Lower lobe of right lung (tissue), 2 donors: ENCODE data around the gene OR14C36. TPM values are rescaled to one million over a fixed set of nuclear protein-coding genes. Genes with fewer than 3 reads are reported as not detected.

Experiments
- ATAC-seq, 2 donors: fragments of 200-7000 bp; cut with Tn5 transposase; one replicate each; pipeline ENCODE4 v1.9.1; 2020 to 2022; ENCODE audit warnings: mild to moderate bottlenecking in 2 of 2, moderate library complexity in 2 of 2
- DNase-seq: peaks from one replicate; pipeline ENCODE4 v3.0.0-alpha.2; 2020
- H3K27ac ChIP-seq: fragments of 200-600 bp; one replicate; pipeline ENCODE4 v1.8.0; 2022
- H3K27me3 ChIP-seq: fragments of 200-600 bp; one replicate; pipeline ENCODE4 v1.8.0; 2022; ENCODE audit warnings: low read depth
- H3K36me3 ChIP-seq: fragments of 200-600 bp; one replicate; pipeline ENCODE4 v1.8.0; 2022; ENCODE audit warnings: mild to moderate bottlenecking
- H3K4me1 ChIP-seq: fragments of 200-600 bp; one replicate; pipeline ENCODE4 v1.8.0; 2022
- H3K4me3 ChIP-seq: fragments of 200-600 bp; one replicate; pipeline ENCODE4 v1.8.0; 2022; ENCODE audit warnings: mild to moderate bottlenecking
- H3K9me3 ChIP-seq: fragments of 200-600 bp; one replicate; pipeline ENCODE4 v1.8.0; 2022
- CTCF ChIP-seq: fragments of 200-600 bp; IDR thresholded peaks from one replicate; pipeline ENCODE4 v1.8.0; 2022; ENCODE audit warnings: antibody characterized with exemption, mild to moderate bottlenecking
- intact Hi-C: fragments of 100-400 bp; cut with DNase I; formaldehyde crosslinking; loops from one replicate; pipeline ENCODE4 v1.11.0; 2022
- total RNA-seq: library from RNA; stranded (reverse); fragmentation: NEBNext Ultra II Directional; extraction: Animal tissue kit (Norgen Biotek cat#: 25700); gene quantifications from one replicate; pipeline ENCODE4 v1.2.1, GENCODE V29; 2021
- donor health status: DM: no; HTN: yes; CAD: no; lungs with severe emphysema.

Gene OR14C36
- total RNA-seq, 1 donor from 2014 or later = not detected

GRCh38 chr1:248373761-248374160 lies 25.2 kb downstream of the OR14C36 start:
- intact Hi-C loops = no loop called here

GRCh38 chr1:248375446-248375845 lies 26.9 kb downstream of the OR14C36 start, which contains the start of gene OR2T6:
Gene OR2T6 (plus strand): TSS chr1:248375746. CDS start chr1:248387609, 11,863 bp downstream.
- Histone ChIP-seq H3K36me3 (no peaks in the 10 kb centered on the region), H3K4me1 (no peaks in the 10 kb centered on the region), H3K9me3 (no peaks in the 10 kb centered on the region), H3K27ac (no peak within 1 kb of the TSS), H3K27me3 (no peaks in the 10 kb centered on the region), H3K4me3 (no peak within 1 kb of the TSS)
- TF ChIP-seq CTCF = no peak
- intact Hi-C loops = no loop called here
- ATAC-seq (no peak), DNase-seq (no peak)

More at GRCh38 chr1:248373761-248374160, 25.2 kb downstream of the OR14C36 start:
- no peak for TF ChIP-seq CTCF
- no peak for DNase-seq
- Histone ChIP-seq H3K36me3 (no peaks in the 10 kb centered on the region), H3K27me3 (no peaks in the 10 kb centered on the region), H3K4me1 (no peaks in the 10 kb centered on the region), H3K27ac (no peak overlapping the region), H3K9me3 (no peaks in the 10 kb centered on the region), H3K4me3 (no peak overlapping the region)
- ATAC-seq = no peak

GRCh38 chr1:248376916-248377315 lies 28.3 kb downstream of the OR14C36 start:
- ATAC-seq = no peak

GRCh38 chr1:248380854-248381253 lies 32.3 kb downstream of the OR14C36 start:
- Histone ChIP-seq H3K36me3 (no peaks in the 10 kb centered on the region), H3K9me3 (no peaks in the 10 kb centered on the region), H3K27ac (no peak overlapping the region), H3K4me1 (no peaks in the 10 kb centered on the region), H3K4me3 (no peak overlapping the region), H3K27me3 (no peaks in the 10 kb centered on the region)
- no peak for ATAC-seq
- no peak for DNase-seq
- no peak for TF ChIP-seq CTCF
- intact Hi-C loops = no loop called here

More at GRCh38 chr1:248376916-248377315, 28.3 kb downstream of the OR14C36 start:
- TF ChIP-seq CTCF = no peak
- Histone ChIP-seq H3K4me3 (no peak overlapping the region), H3K36me3 (no peaks in the 10 kb centered on the region), H3K4me1 (no peaks in the 10 kb centered on the region), H3K27ac (no peak overlapping the region), H3K9me3 (no peaks in the 10 kb centered on the region), H3K27me3 (no peaks in the 10 kb centered on the region)
- intact Hi-C loops = no loop called here
- no peak for DNase-seq

GRCh38 chr1:248388426-248388825 lies 39.9 kb downstream of the OR14C36 start:
- intact Hi-C loops = no loop called here
- no peaks in the 10 kb centered on the region for H3K4me1 ChIP-seq
- DNase-seq (no peak), ATAC-seq (no peak)
- no peak overlapping the region for H3K4me3 ChIP-seq
- no peaks in the 10 kb centered on the region for H3K27me3 ChIP-seq
- TF ChIP-seq CTCF = no peak
- no peaks in the 10 kb centered on the region for H3K36me3 ChIP-seq
- no peaks in the 10 kb centered on the region for H3K9me3 ChIP-seq
- no peak overlapping the region for H3K27ac ChIP-seq

GRCh38 chr1:248393050-248393449 lies 44.5 kb downstream of the OR14C36 start:
- intact Hi-C loops = no loop called here
- H3K27ac ChIP-seq = no peak overlapping the region
- no peaks in the 10 kb centered on the region for H3K4me1 ChIP-seq
- H3K9me3 ChIP-seq = no peaks in the 10 kb centered on the region
- no peaks in the 10 kb centered on the region for H3K36me3 ChIP-seq
- no peak overlapping the region for H3K4me3 ChIP-seq
- DNase-seq (no peak), ATAC-seq (no peak)
- no peak for TF ChIP-seq CTCF
- no peaks in the 10 kb centered on the region for H3K27me3 ChIP-seq
